Astrocyte (in vitro differentiated cells and primary cell): ENCODE results near the gene PDZD2. TPM values are rescaled to one million over a fixed set of nuclear protein-coding genes. Genes with fewer than 3 reads are reported as not detected.
"Not testable (repeated sequence)": the region's sequence is repeated elsewhere in the genome, so short reads cannot be mapped to it uniquely, and the experiment has no call there.

Experiments
- DNase-seq: peaks from one replicate; pipeline ENCODE4 v3.0.0-alpha.2; 2010; ENCODE audit warnings: low read depth
- FAIRE-seq: peaks from 2 replicates; lab custom pipeline; 2011; peaks lifted over from hg19 to GRCh38; lab: Jason Lieb, UNC
- H2AFZ ChIP-seq: 2 replicates; pipeline ENCODE4 v1.6.0; 2012; ENCODE audit warnings: low read depth, low read length, inconsistent platforms
- H3K27ac ChIP-seq: 2 replicates; pipeline ENCODE4 v1.5.1; 2011; ENCODE audit warnings: low read depth, low read length, inconsistent platforms
- H3K27me3 ChIP-seq: 2 replicates; pipeline ENCODE4 v1.6.0; 2011; ENCODE audit warnings: low read length, inconsistent platforms; ENCODE audit not compliant: insufficient read depth
- H3K36me3 ChIP-seq: 2 replicates; pipeline ENCODE4 v1.5.1; 2011; ENCODE audit warnings: low read length, inconsistent platforms; ENCODE audit not compliant: insufficient read depth
- H3K4me1 ChIP-seq: 2 replicates; pipeline ENCODE4 v1.5.1; 2011; ENCODE audit warnings: low read length, inconsistent platforms; ENCODE audit not compliant: insufficient read depth
- H3K4me2 ChIP-seq: 2 replicates; pipeline ENCODE4 v1.6.0; 2012; ENCODE audit warnings: low read length, inconsistent platforms
- H3K4me3 ChIP-seq: 2 replicates; pipeline ENCODE4 v1.5.1; 2011; ENCODE audit warnings: low read depth, mild to moderate bottlenecking, low read length, inconsistent platforms; ENCODE audit not compliant: insufficient read depth
- H3K79me2 ChIP-seq: 2 replicates; pipeline ENCODE4 v1.6.0; 2012; ENCODE audit warnings: mild to moderate bottlenecking, low read length, inconsistent platforms; ENCODE audit not compliant: insufficient read depth
- H3K9ac ChIP-seq: 2 replicates; pipeline ENCODE4 v1.6.0; 2012; ENCODE audit warnings: mild to moderate bottlenecking, low read length, inconsistent platforms
- H3K9me3 ChIP-seq: 2 replicates; pipeline ENCODE4 v1.5.1; 2012; ENCODE audit warnings: low read depth, mild to moderate bottlenecking, low read length, inconsistent platforms; ENCODE audit not compliant: insufficient read depth
- H4K20me1 ChIP-seq: 2 replicates; pipeline ENCODE4 v1.6.0; 2012; ENCODE audit warnings: low read length, inconsistent platforms; ENCODE audit not compliant: insufficient read depth
- H3K27ac Mint-ChIP-seq: one replicate; pipeline ENCODE4 v1.8.0; 2021; ENCODE audit warnings: mild to moderate bottlenecking, mixed read lengths; ENCODE audit not compliant: unreplicated experiment
- H3K27me3 Mint-ChIP-seq: one replicate; pipeline ENCODE4 v1.8.0; 2021; ENCODE audit warnings: low read depth, mixed read lengths; ENCODE audit not compliant: unreplicated experiment
- H3K36me3 Mint-ChIP-seq: one replicate; pipeline ENCODE4 v1.8.0; 2021; ENCODE audit warnings: low read depth, mixed read lengths; ENCODE audit not compliant: unreplicated experiment
- H3K4me1 Mint-ChIP-seq: one replicate; pipeline ENCODE4 v1.8.0; 2021; ENCODE audit warnings: low read depth, mixed read lengths; ENCODE audit not compliant: unreplicated experiment
- H3K4me3 Mint-ChIP-seq: one replicate; pipeline ENCODE4 v1.8.0; 2021; ENCODE audit warnings: mild to moderate bottlenecking, moderate library complexity, mixed read lengths; ENCODE audit not compliant: unreplicated experiment
- H3K9me3 Mint-ChIP-seq: one replicate; pipeline ENCODE4 v1.8.0; 2021; ENCODE audit warnings: mild to moderate bottlenecking, mixed read lengths; ENCODE audit not compliant: unreplicated experiment
- EZH2 ChIP-seq: IDR thresholded peaks from 2 replicates; pipeline ENCODE4 v1.6.1; 2012; ENCODE audit warnings: mild to moderate bottlenecking, low read length, inconsistent platforms; ENCODE audit not compliant: insufficient read depth
- total RNA-seq: library from RNA; stranded (reverse); gene quantifications from 2 replicates; pipeline ENCODE4 v1.2.1, GENCODE V29; 2021
- TF ChIP-seq, protein P1 (sequence below): IDR thresholded peaks from 2 replicates; pipeline ENCODE4 v1.5.1; 2011; ENCODE audit warnings: low read depth, mild to moderate bottlenecking, inconsistent platforms, low read length, moderate library complexity; ENCODE audit not compliant: insufficient read depth

Gene PDZD2
- total RNA-seq, 1 donor from 2014 or later: 10.3 TPM

- DNase-seq: no peak
- Mint-ChIP-seq H3K27me3 (peaks cover 4% of the 10 kb centered on the region), H3K4me3 (no peak overlapping the region), H3K27ac (no peak overlapping the region), H3K4me1 (no peaks in the 10 kb centered on the region), H3K9me3 (no peaks in the 10 kb centered on the region), H3K36me3 (no peaks in the 10 kb centered on the region)
- Histone ChIP-seq H2AFZ (no peak overlapping the region), H3K27ac (no peak overlapping the region), H3K36me3 (no peaks in the 10 kb centered on the region), H3K9me3 (no peaks in the 10 kb centered on the region), H3K4me3 (no peak overlapping the region), H3K4me1 (no peaks in the 10 kb centered on the region), H3K4me2 (no peak overlapping the region), H3K79me2 (no peaks in the 10 kb centered on the region), H4K20me1 (no peaks in the 10 kb centered on the region), H3K27me3 (peaks cover 8% of the 10 kb centered on the region), H3K9ac (no peak overlapping the region)
- FAIRE-seq: no peak
- TF ChIP-seq EZH2: no peak
- TF ChIP-seq, protein P1, sequence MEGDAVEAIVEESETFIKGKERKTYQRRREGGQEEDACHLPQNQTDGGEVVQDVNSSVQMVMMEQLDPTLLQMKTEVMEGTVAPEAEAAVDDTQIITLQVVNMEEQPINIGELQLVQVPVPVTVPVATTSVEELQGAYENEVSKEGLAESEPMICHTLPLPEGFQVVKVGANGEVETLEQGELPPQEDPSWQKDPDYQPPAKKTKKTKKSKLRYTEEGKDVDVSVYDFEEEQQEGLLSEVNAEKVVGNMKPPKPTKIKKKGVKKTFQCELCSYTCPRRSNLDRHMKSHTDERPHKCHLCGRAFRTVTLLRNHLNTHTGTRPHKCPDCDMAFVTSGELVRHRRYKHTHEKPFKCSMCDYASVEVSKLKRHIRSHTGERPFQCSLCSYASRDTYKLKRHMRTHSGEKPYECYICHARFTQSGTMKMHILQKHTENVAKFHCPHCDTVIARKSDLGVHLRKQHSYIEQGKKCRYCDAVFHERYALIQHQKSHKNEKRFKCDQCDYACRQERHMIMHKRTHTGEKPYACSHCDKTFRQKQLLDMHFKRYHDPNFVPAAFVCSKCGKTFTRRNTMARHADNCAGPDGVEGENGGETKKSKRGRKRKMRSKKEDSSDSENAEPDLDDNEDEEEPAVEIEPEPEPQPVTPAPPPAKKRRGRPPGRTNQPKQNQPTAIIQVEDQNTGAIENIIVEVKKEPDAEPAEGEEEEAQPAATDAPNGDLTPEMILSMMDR: no peak
Observed at GRCh38 chr5:31598640-31599611, 40.0 kb upstream of the PDZD2 start.

DNA sequence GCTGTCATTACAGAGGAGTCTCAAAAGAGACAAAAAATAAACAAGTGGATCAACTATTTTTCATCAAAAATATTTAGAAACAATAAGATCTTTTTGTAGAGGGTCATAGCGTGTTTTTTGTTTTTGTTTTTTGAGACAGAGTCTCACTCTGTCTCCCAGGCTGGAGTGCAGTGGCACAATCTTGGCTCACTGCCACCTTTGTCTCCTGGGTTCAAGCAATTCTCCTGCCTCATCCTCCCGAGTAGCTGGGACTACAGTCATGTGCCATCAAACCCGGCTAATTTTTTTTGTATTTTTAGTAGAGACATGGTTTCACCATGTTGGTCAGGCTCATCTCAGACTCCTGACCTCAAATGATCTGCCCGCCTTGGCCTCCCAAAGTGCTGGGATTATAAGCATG lies 36.6 kb upstream of the PDZD2 start:
- not testable (repeated sequence) for DNase-seq, H3K4me1 Mint-ChIP-seq, H3K36me3 Mint-ChIP-seq, H3K4me2 ChIP-seq, H3K9me3 ChIP-seq, H3K27me3 Mint-ChIP-seq, H3K27ac ChIP-seq, H3K36me3 ChIP-seq, H3K4me3 Mint-ChIP-seq, H3K9ac ChIP-seq, H3K4me1 ChIP-seq, H3K27me3 ChIP-seq, H3K4me3 ChIP-seq, H3K27ac Mint-ChIP-seq, FAIRE-seq, H3K9me3 Mint-ChIP-seq, H3K79me2 ChIP-seq, H2AFZ ChIP-seq, H4K20me1 ChIP-seq

- H3K27ac Mint-ChIP-seq: no peak overlapping the region
- no peaks in the 10 kb centered on the region for H3K36me3 Mint-ChIP-seq
- no peak overlapping the region for H3K4me2 ChIP-seq
- no peak overlapping the region for H3K4me3 ChIP-seq
- peaks cover 3% of the 10 kb centered on the region for H3K27me3 ChIP-seq
- no peaks in the 10 kb centered on the region for H3K4me1 Mint-ChIP-seq
- H2AFZ ChIP-seq: no peak overlapping the region
- H3K4me1 ChIP-seq: no peaks in the 10 kb centered on the region
- H3K27ac ChIP-seq: no peak overlapping the region
- no peak overlapping the region for H3K9ac ChIP-seq
- no peaks in the 10 kb centered on the region for H4K20me1 ChIP-seq
- DNase-seq (no peak), FAIRE-seq (no peak)
- TF ChIP-seq, protein P1: no peak
- no peak for TF ChIP-seq EZH2
- no peak overlapping the region for H3K4me3 Mint-ChIP-seq
- no peaks in the 10 kb centered on the region for H3K79me2 ChIP-seq
- H3K9me3 ChIP-seq: no peaks in the 10 kb centered on the region
- H3K9me3 Mint-ChIP-seq: no peaks in the 10 kb centered on the region
- H3K36me3 ChIP-seq: no peaks in the 10 kb centered on the region
- peaks cover 9% of the 10 kb centered on the region for H3K27me3 Mint-ChIP-seq
Observed at GRCh38 chr5:31604240-31604639, 34.7 kb upstream of the PDZD2 start.
